Adrenal gland (tissue), 19 donors: ENCODE results near the gene WNT4. TPM values are rescaled to one million over a fixed set of nuclear protein-coding genes. Genes with fewer than 3 reads are reported as not detected.
A peak's percentile ranks its signal among the peaks of the same experiment; 100 is the strongest.

Experiments
- DNase-seq, 7 donors: peaks; one replicate each; pipeline ENCODE4 v3.0.0-alpha.2; 2019 to 2020
- H3K27ac ChIP-seq, 5 donors: fragments of 200-600 bp; sonication (generic) in 4 of 5; 1 replicate in 3 of 5; 2 replicates in 2 of 5; pipeline versions ENCODE4 v1.5.1 to v1.8.0; 2016 to 2020; ENCODE audit warnings: mild to moderate bottlenecking in 1 of 5
- H3K27me3 ChIP-seq: fragments of 200-600 bp; 2 replicates; pipeline ENCODE4 v1.8.0; 2021
- H3K36me3 ChIP-seq, 2 donors: fragments of 200-600 bp; replicated peaks in 1 of 2; 1 replicate in 1 of 2; 2 replicates in 1 of 2; pipeline versions ENCODE4 v1.5.1 to v1.8.0; 2018 to 2022
- H3K4me1 ChIP-seq, 2 donors: fragments of 200-600 bp; replicated peaks in 1 of 2; 1 replicate in 1 of 2; 2 replicates in 1 of 2; pipeline versions ENCODE4 v1.5.1 to v1.8.0; 2018 to 2021
- H3K4me3 ChIP-seq, 4 donors: fragments of 200-600 bp; sonication (generic) in 3 of 4; one replicate each; pipeline ENCODE4 v1.5.1; 2016 to 2018
- H3K9me3 ChIP-seq, 3 donors: fragments of 200-600 bp; sonication (generic) in 1 of 3; replicated peaks in 1 of 3; 1 replicate in 2 of 3; 2 replicates in 1 of 3; pipeline versions ENCODE4 v1.5.1 to v1.8.0; 2016 to 2021
- CTCF ChIP-seq, 6 experiments: fragments of 450-650 bp in 4 of 6; fragments of 200-600 bp in 2 of 6; sonication (generic) in 1 of 6; IDR thresholded peaks; 1 replicate in 5 of 6; 2 replicates in 1 of 6; pipeline versions ENCODE4 v1.5.1 to v1.8.0; 2016 to 2021; ENCODE audit warnings: antibody characterized with exemption in 6 of 6, mild to moderate bottlenecking in 2 of 6, moderate library complexity in 1 of 6
- POLR2A ChIP-seq, 2 donors: fragments of 450-650 bp; IDR thresholded peaks; one replicate each; pipeline ENCODE4 v1.6.1; 2017; ENCODE audit warnings: antibody characterized with exemption in 2 of 2, mild to moderate bottlenecking in 2 of 2, moderate library complexity in 1 of 2
- WGBS, 4 donors: extraction: QIAGEN DNeasy Blood & Tissue Kit in 2 of 4; methylation state at CpG; one replicate each; pipeline versions ENCODE4 v1.1.5 to v1.1.7; 2013 to 2017; 5-methylcytosine and 5-hydroxymethylcytosine counted together
- intact Hi-C, 2 donors: fragments of 100-400 bp; cut with DNase I; formaldehyde crosslinking; loops; one replicate each; pipeline versions ENCODE4 v1.14.1 to v1.15.0; 2022 to 2023
- long read RNA-seq, 10 donors: library from polyadenylated mRNA in 3 of 10; unstranded in 2 of 10; stranded (forward) in 1 of 10; transcript quantifications; one replicate each; pipeline ENCODE4 v2.0.0 and lab custom pipeline, GENCODE V29; 2021 to 2026
- polyA plus RNA-seq, 3 donors: library from polyadenylated mRNA; stranded (reverse); fragments of 200-250 nt in 2 of 3; fragments of 350-450 nt in 1 of 3; fragmentation: Illumina TruSeq in 1 of 3; extraction: RNeasy Lipid Tissue Mini Kit (QIAGEN cat#74804) in 1 of 3; gene quantifications; one replicate each; pipeline ENCODE4 v1.2.3, GENCODE V29; 2013 to 2014
- total RNA-seq, 9 donors: library from RNA; depleted of rRNA in 4 of 9; stranded (reverse); fragments of >200 nt in 4 of 9; fragments of 120-200 nt in 1 of 9; fragmentation: NEBNext Ultra II Directional in 1 of 9; extraction: Animal tissue kit (Norgen Biotek cat#: 25700) in 1 of 9; gene quantifications; one replicate each; pipeline versions ENCODE4 v1.1.0 to v1.2.4, GENCODE V29; 2013 to 2023
- donor health status: healthy with polysubstance abuse.
- donor health status: Bipolar disorder and iron deficiency.
- donor health status: DM: yes; HTN: yes; CAD: no.
- donor health status: DM: no; HTN: no; CAD: no.
- donor health status: DM: no; HTN: no; CAD: no.
- donor health status: DM: yes; HTN: yes; CAD: no.

The WNT4 gene
- total RNA-seq (10 to 100 TPM in 1 of 9 donors, 1 to 10 TPM in 8; 2.3 to 39.6 (median 5.8) TPM), polyA plus RNA-seq (10 to 100 TPM in 1 of 3 donors, 1 to 10 TPM in 2; 5.7 to 13.6 (median 8.1) TPM)
- long read RNA-seq, donor 1, result 0 reads
- long read RNA-seq, donor 2, result 0 reads
- long read RNA-seq, donor 3, result 0 reads
- long read RNA-seq, donor 4, partial matches to known transcripts, result 0 of 1 reads
- long read RNA-seq, donor 4, other reads (novel, unspliced or antisense), result 1 of 1 reads
- long read RNA-seq, donor 5, transcript WNT4-201 (5 exons, 3,845 nt), result major isoform, 37 of 42 reads
- long read RNA-seq, donor 5, partial matches to known transcripts, result 2 of 42 reads
- long read RNA-seq, donor 5, other reads (novel, unspliced or antisense), result 3 of 42 reads
- long read RNA-seq, donor 6, partial matches to known transcripts, result 3 of 3 reads
- long read RNA-seq, donor 6, other reads (novel, unspliced or antisense), result 0 of 3 reads
- long read RNA-seq, donor 7, partial matches to known transcripts, result 0 of 1 reads
- long read RNA-seq, donor 7, other reads (novel, unspliced or antisense), result 0 of 1 reads
- long read RNA-seq, donor 8, result 0 reads
- long read RNA-seq, donor 9, partial matches to known transcripts, result 0 of 2 reads
- long read RNA-seq, donor 9, other reads (novel, unspliced or antisense), result 0 of 2 reads
- long read RNA-seq, donor 10, partial matches to known transcripts, result 87 of 106 reads
- long read RNA-seq, donor 10, other reads (novel, unspliced or antisense), result 18 of 106 reads

GRCh38 chr1:22143065-22144033 is at the start of gene WNT4:
Gene WNT4, minus strand, starts transcription at chr1:22143097. Its CDS starts 175 bp downstream, at chr1:22142922.
- Histone ChIP-seq H3K4me1 (peaks cover 12 to 13% of the 10 kb centered on the region in 2 donors), H3K4me3 (peak within 1 kb of the TSS in 2 of 4 donors; percentile 26 to 77), H3K36me3 (no peaks in the 10 kb centered on the region), H3K27ac (peak within 1 kb of the TSS in 2 of 5 donors; percentile 41 to 72), H3K9me3 (no peaks in the 10 kb centered on the region), H3K27me3 (no peaks in the 10 kb centered on the region)
- intact Hi-C loops, result no loop called here
- no peak for TF ChIP-seq POLR2A (IDR thresholded peaks at IDR 0.05)
- TF ChIP-seq CTCF (IDR thresholded peaks at IDR 0.05), result peak in 3 of 6 experiments; percentile 7 to 40 (median 32)
- 2 to 30% (median 11%) methylated on average over 7 to 103 of the region's 106 CpGs for WGBS, 4 donors
- peak in 5 of 7 donors; percentile 39 to 72 (median 62) for DNase-seq

- no peak for DNase-seq
- TF ChIP-seq CTCF (IDR thresholded peaks at IDR 0.05) (no peak), POLR2A (IDR thresholded peaks at IDR 0.05) (no peak)
- no peaks in the 10 kb centered on the region for H3K36me3 ChIP-seq
- WGBS, 4 donors, result 95 to 98% (median 96%) methylated on average over 3 of the region's 3 CpGs
- no peaks in the 10 kb centered on the region for H3K9me3 ChIP-seq
- no peak overlapping the region for H3K27ac ChIP-seq
- no peaks in the 10 kb centered on the region for H3K27me3 ChIP-seq
- no peaks in the 10 kb centered on the region for H3K4me1 ChIP-seq
- H3K4me3 ChIP-seq, result no peak overlapping the region
- intact Hi-C loops, result no loop called here
Measured at GRCh38 chr1:22190731-22191130, 47.8 kb upstream of the WNT4 start.

- Histone ChIP-seq H3K4me3 (no peak overlapping the region), H3K36me3 (no peaks in the 10 kb centered on the region), H3K9me3 (no peaks in the 10 kb centered on the region), H3K4me1 (no peaks in the 10 kb centered on the region), H3K27ac (no peak overlapping the region), H3K27me3 (no peaks in the 10 kb centered on the region)
- DNase-seq, result no peak
- no peak for TF ChIP-seq CTCF (IDR thresholded peaks at IDR 0.05)
- no peak for TF ChIP-seq POLR2A (IDR thresholded peaks at IDR 0.05)
- intact Hi-C loops, result no loop called here
- WGBS, 4 donors, result 91 to 96% (median 95%) methylated on average over 5 to 6 of the region's 6 CpGs
Measured at GRCh38 chr1:22190251-22190650, 47.4 kb upstream of the WNT4 start.
